DMS79 (cell line): ENCODE results near the gene PDILT.
"Not testable (repeated sequence)": the region's sequence is repeated elsewhere in the genome, so short reads cannot be mapped to it uniquely, and the experiment has no call there.

Source experiments
- DNase-seq: peaks from one replicate; lab custom pipeline; 2025; lab: John Stamatoyannopoulos, UW

Gene PDILT

GRCh38 chr16:20322696-20323095 is 81.8 kb downstream of the PDILT start:
- DNase-seq = no peak

GRCh38 chr16:20321671-20322070 is 82.9 kb downstream of the PDILT start:
- no peak for DNase-seq

- not testable (repeated sequence) for DNase-seq
Measured at GRCh38 chr16:20321051-20321450, 83.5 kb downstream of the PDILT start.

- DNase-seq = no peak
Measured at GRCh38 chr16:20320592-20320991, 83.9 kb downstream of the PDILT start.

- DNase-seq = no peak
Measured at GRCh38 chr16:20320178-20320577, 84.4 kb downstream of the PDILT start.

- DNase-seq = no peak
Measured at GRCh38 chr16:20319406-20319805, 85.1 kb downstream of the PDILT start.

GRCh38 chr16:20318437-20318836 is 86.1 kb downstream of the PDILT start:
- no peak for DNase-seq

- DNase-seq = no peak
Measured at GRCh38 chr16:20318006-20318405, 86.5 kb downstream of the PDILT start.

GRCh38 chr16:20317117-20317516 is 87.4 kb downstream of the PDILT start:
- DNase-seq = no peak

GRCh38 chr16:20316715-20317114 is 87.8 kb downstream of the PDILT start:
- no peak for DNase-seq

GRCh38 chr16:20315764-20316163 is 88.8 kb downstream of the PDILT start:
- no peak for DNase-seq

- DNase-seq = no peak
Measured at GRCh38 chr16:20314575-20314974, 90.0 kb downstream of the PDILT start.

GRCh38 chr16:20313741-20314140 is 90.8 kb downstream of the PDILT start:
- DNase-seq = no peak

GRCh38 chr16:20312536-20313095 is 91.9 kb downstream of the PDILT start:
- not testable (repeated sequence) for DNase-seq

GRCh38 chr16:20311548-20311947 is 93.0 kb downstream of the PDILT start:
- DNase-seq = no peak

GRCh38 chr16:20310421-20311395 is 93.8 kb downstream of the PDILT start:
- no peak for DNase-seq

- no peak for DNase-seq
Measured at GRCh38 chr16:20309786-20310185, 94.8 kb downstream of the PDILT start.
